Mesenchymal stem cell (in vitro differentiated cells and primary cell): ENCODE data around the gene PCDHAC2.

Source experiments
- DNase-seq: peaks from one replicate; pipeline ENCODE4 v3.0.0-alpha.2; 2013
- H2AFZ ChIP-seq: one replicate; pipeline ENCODE4 v1.6.1; 2013; ENCODE audit warnings: low read depth, mild to moderate bottlenecking, control low read depth, inconsistent platforms, low read length, moderate library complexity
- H2AK5ac ChIP-seq: 2 replicates; pipeline ENCODE4 v1.6.1; 2013; ENCODE audit warnings: low read length, moderate library complexity, mild to moderate bottlenecking, inconsistent platforms; ENCODE audit not compliant: severe bottlenecking
- H2BK120ac ChIP-seq: one replicate; pipeline ENCODE4 v1.6.1; 2013; ENCODE audit warnings: low read depth, mild to moderate bottlenecking, inconsistent platforms, low read length, moderate library complexity
- H2BK12ac ChIP-seq, 2 experiments: one replicate each; pipeline ENCODE4 v1.6.1; 2013; ENCODE audit warnings: inconsistent platforms in 2 of 2, low read length in 2 of 2, mild to moderate bottlenecking in 2 of 2, moderate library complexity in 2 of 2, control low read depth in 1 of 2
- H2BK15ac ChIP-seq: one replicate; pipeline ENCODE4 v1.6.1; 2013; ENCODE audit warnings: mild to moderate bottlenecking, low read depth, inconsistent platforms; ENCODE audit not compliant: poor library complexity, severe bottlenecking
- H2BK5ac ChIP-seq: 2 replicates; pipeline ENCODE4 v1.6.1; 2013; ENCODE audit warnings: low read depth, mild to moderate bottlenecking, low read length, control low read depth, inconsistent platforms; ENCODE audit not compliant: poor library complexity, severe bottlenecking
- H3K14ac ChIP-seq, 2 experiments: one replicate each; pipeline ENCODE4 v1.6.1; 2013; ENCODE audit warnings: inconsistent platforms in 2 of 2, low read length in 2 of 2, control low read depth in 1 of 2, mild to moderate bottlenecking in 1 of 2, moderate library complexity in 1 of 2
- H3K18ac ChIP-seq, 2 experiments: one replicate each; pipeline ENCODE4 v1.6.1; 2013; ENCODE audit warnings: inconsistent platforms in 2 of 2, low read length in 2 of 2, control low read depth in 1 of 2, low read depth in 1 of 2, mild to moderate bottlenecking in 1 of 2
- H3K23ac ChIP-seq, 2 experiments: one replicate each; pipeline ENCODE4 v1.6.1; 2013; ENCODE audit warnings: inconsistent platforms in 2 of 2, low read length in 2 of 2, mild to moderate bottlenecking in 2 of 2, moderate library complexity in 2 of 2, control low read depth in 1 of 2
- H3K27ac ChIP-seq: 2 replicates; pipeline ENCODE4 v1.5.1; 2013; ENCODE audit warnings: mild to moderate bottlenecking, moderate library complexity, low read length, control low read depth, inconsistent platforms; ENCODE audit not compliant: poor library complexity, severe bottlenecking
- H3K27me3 ChIP-seq, 2 experiments: 2 replicates each; pipeline versions ENCODE4 v1.6.1 to v1.7.0; 2013; ENCODE audit warnings: low read length in 2 of 2, mild to moderate bottlenecking in 2 of 2, moderate library complexity in 2 of 2, control low read depth in 1 of 2, inconsistent platforms in 1 of 2; ENCODE audit not compliant: control insufficient read depth in 1 of 2, insufficient read depth in 1 of 2
- H3K36me3 ChIP-seq, 2 experiments: 2 replicates each; pipeline versions ENCODE4 v1.6.1 to v1.7.0; 2013; ENCODE audit warnings: low read length in 2 of 2, control low read depth in 1 of 2, inconsistent platforms in 1 of 2, low read depth in 1 of 2, mild to moderate bottlenecking in 1 of 2; ENCODE audit not compliant: insufficient read depth in 2 of 2, control insufficient read depth in 1 of 2
- H3K4ac ChIP-seq, 2 experiments: one replicate each; pipeline ENCODE4 v1.6.1; 2013; ENCODE audit warnings: inconsistent platforms in 2 of 2, low read length in 2 of 2, mild to moderate bottlenecking in 2 of 2, moderate library complexity in 2 of 2, control low read depth in 1 of 2, low read depth in 1 of 2
- H3K4me1 ChIP-seq: 2 replicates; pipeline ENCODE4 v1.6.1; 2013; ENCODE audit warnings: low read depth, low read length, control low read depth; ENCODE audit not compliant: control insufficient read depth, insufficient read depth
- H3K4me2 ChIP-seq: 2 replicates; pipeline ENCODE4 v1.6.1; 2013; ENCODE audit warnings: low read length, mild to moderate bottlenecking, inconsistent platforms; ENCODE audit not compliant: poor library complexity, severe bottlenecking
- H3K4me3 ChIP-seq, 2 experiments: 2 replicates each; pipeline versions ENCODE4 v1.5.1 to v1.7.0; 2013; ENCODE audit warnings: low read length in 2 of 2, mild to moderate bottlenecking in 2 of 2, control low read depth in 1 of 2, low read depth in 1 of 2; ENCODE audit not compliant: insufficient read depth in 1 of 2
- H3K79me1 ChIP-seq: replicated peaks from 2 replicates; pipeline ENCODE4 v1.6.1; 2013; ENCODE audit warnings: mild to moderate bottlenecking, control low read depth, low read length, inconsistent platforms; ENCODE audit not compliant: poor library complexity, severe bottlenecking
- H3K9ac ChIP-seq: 2 replicates; pipeline ENCODE4 v1.7.0; 2013; ENCODE audit warnings: mild to moderate bottlenecking, low read length, moderate library complexity
- H3K9me3 ChIP-seq: 2 replicates; pipeline ENCODE4 v1.7.0; 2013; ENCODE audit warnings: mild to moderate bottlenecking, low read length; ENCODE audit not compliant: control insufficient read depth
- H4K8ac ChIP-seq: one replicate; pipeline ENCODE4 v1.6.1; 2013; ENCODE audit warnings: inconsistent platforms, mild to moderate bottlenecking, low read length, moderate library complexity
- H4K91ac ChIP-seq: one replicate; pipeline ENCODE4 v1.6.1; 2013; ENCODE audit warnings: mild to moderate bottlenecking, low read length, inconsistent platforms
- WGBS: methylation state at CpG from one replicate; pipeline ENCODE4 v1.1.7; 2013; ENCODE audit warnings: mixed read lengths; 5-methylcytosine and 5-hydroxymethylcytosine counted together

Gene PCDHAC2

DNA sequence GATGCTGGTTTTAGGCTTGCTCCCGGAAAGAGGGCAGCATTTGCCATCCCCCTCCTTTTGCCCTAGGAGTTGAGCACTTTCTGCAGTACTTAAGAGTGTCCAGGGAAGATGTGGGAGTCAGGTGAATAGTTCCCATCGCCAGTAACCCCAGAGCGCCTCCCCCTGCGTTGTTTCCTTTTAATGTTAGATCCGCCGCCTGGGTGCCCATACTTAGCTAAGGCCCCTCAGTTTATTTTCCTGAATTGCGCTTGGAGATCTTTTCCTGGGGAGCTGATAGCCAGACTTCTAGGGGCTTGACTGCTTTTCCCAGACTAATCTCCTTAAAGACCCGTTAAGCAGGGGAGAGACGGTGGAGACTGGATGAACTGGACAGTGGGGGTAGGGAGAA lies 377 bp upstream of the PCDHAC2 start:
- Histone ChIP-seq H3K14ac (peak overlapping the region in 1 of 2 experiments; percentile 8), H2AFZ (peak overlapping the region; percentile 15), H2BK5ac (no peak overlapping the region), H2BK12ac (peak overlapping the region in 1 of 2 experiments; percentile 21), H3K4me3 (peak overlapping the region; percentile 68 to 72), H4K8ac (peak overlapping the region; percentile 55), H3K79me1 (no peaks in the 10 kb centered on the region), H2AK5ac (no peak overlapping the region), H3K9me3 (no peaks in the 10 kb centered on the region), H2BK15ac (no peak overlapping the region), H3K23ac (no peak overlapping the region), H3K4me1 (peaks cover 13% of the 10 kb centered on the region), H3K4ac (no peak overlapping the region), H3K9ac (peak overlapping the region; percentile 15), H4K91ac (no peak overlapping the region), H3K4me2 (peak overlapping the region; percentile 97), H3K36me3 (peaks cover 0 to 12% of the 10 kb centered on the region in 2 experiments), H3K27me3 (peaks cover 13 to 40% of the 10 kb centered on the region in 2 experiments), H3K27ac (no peak overlapping the region), H2BK120ac (no peak overlapping the region), H3K18ac (peak overlapping the region in 1 of 2 experiments; percentile 61)
- no peak for DNase-seq
- 4% methylated on average over 7 of the region's 9 CpGs for WGBS

DNA sequence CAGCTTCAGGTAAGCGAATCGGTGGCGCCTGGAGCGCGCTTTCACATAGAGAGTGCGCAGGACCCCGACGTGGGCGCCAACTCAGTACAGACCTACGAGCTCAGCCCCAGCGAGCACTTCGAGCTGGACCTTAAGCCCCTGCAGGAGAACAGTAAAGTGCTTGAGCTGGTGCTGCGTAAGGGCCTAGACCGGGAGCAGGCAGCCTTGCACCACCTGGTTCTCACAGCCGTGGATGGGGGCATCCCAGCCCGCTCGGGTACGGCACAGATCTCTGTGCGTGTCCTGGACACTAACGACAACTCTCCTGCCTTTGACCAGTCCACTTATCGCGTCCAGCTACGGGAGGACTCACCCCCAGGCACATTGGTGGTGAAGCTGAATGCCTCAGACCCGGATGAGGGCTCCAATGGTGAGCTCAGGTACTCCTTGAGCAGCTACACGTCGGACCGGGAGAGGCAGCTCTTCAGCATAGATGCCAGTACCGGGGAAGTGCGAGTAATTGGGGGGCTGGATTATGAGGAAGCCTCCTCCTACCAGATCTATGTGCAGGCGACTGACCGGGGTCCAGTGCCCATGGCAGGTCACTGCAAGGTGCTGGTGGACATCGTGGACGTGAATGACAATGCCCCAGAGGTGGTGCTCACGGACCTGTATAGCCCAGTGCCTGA lies 1.1 kb downstream of the PCDHAC2 start:
- Histone ChIP-seq H2AK5ac (no peak overlapping the region), H3K14ac (no peak overlapping the region), H3K27me3 (peaks cover 13 to 40% of the 10 kb centered on the region in 2 experiments), H3K27ac (no peak overlapping the region), H3K79me1 (no peaks in the 10 kb centered on the region), H2AFZ (no peak overlapping the region), H3K18ac (no peak overlapping the region), H3K36me3 (peaks cover 0 to 12% of the 10 kb centered on the region in 2 experiments), H2BK12ac (no peak overlapping the region), H2BK120ac (no peak overlapping the region), H3K4me1 (peaks cover 13% of the 10 kb centered on the region), H3K4me3 (peak overlapping the region in 1 of 2 experiments; percentile 18), H3K9me3 (no peaks in the 10 kb centered on the region), H3K4me2 (peak overlapping the region; percentile 97), H2BK15ac (no peak overlapping the region), H3K4ac (no peak overlapping the region), H3K9ac (no peak overlapping the region), H4K8ac (no peak overlapping the region), H3K23ac (peak overlapping the region in 1 of 2 experiments; percentile 23), H4K91ac (no peak overlapping the region), H2BK5ac (no peak overlapping the region)
- 48% methylated on average over 34 of the region's 34 CpGs for WGBS
- DNase-seq = no peak

DNA sequence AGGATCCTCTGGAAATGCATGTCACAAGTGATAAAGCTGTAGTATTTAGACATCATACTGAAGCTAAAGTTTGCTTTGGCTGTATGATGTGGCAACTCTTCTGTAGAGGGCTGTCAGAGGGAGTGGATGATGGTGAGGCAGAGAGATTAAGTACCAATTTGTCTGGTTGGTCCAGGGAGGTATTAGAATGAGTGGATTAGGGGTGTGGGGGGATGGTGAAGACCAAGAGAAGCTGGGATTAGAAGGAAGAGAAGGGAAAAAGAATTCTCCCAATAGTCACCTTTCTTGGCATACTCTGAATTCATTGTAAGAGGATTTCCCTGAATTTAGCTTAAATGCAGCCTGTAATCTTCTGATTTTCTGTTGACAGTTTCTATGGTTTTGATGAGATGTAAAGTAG lies 3.6 kb downstream of the PCDHAC2 start:
- Histone ChIP-seq H2BK15ac (no peak overlapping the region), H3K27ac (no peak overlapping the region), H4K91ac (no peak overlapping the region), H3K4me3 (no peak overlapping the region), H3K14ac (no peak overlapping the region), H3K23ac (no peak overlapping the region), H3K36me3 (peaks cover 0 to 12% of the 10 kb centered on the region in 2 experiments), H3K79me1 (no peaks in the 10 kb centered on the region), H2AFZ (no peak overlapping the region), H2BK12ac (no peak overlapping the region), H2BK120ac (no peak overlapping the region), H3K9ac (no peak overlapping the region), H3K4me1 (peaks cover 13% of the 10 kb centered on the region), H3K4me2 (no peak overlapping the region), H2BK5ac (no peak overlapping the region), H3K18ac (no peak overlapping the region), H4K8ac (no peak overlapping the region), H3K27me3 (peaks cover 9 to 32% of the 10 kb centered on the region in 2 experiments), H2AK5ac (no peak overlapping the region), H3K9me3 (no peaks in the 10 kb centered on the region), H3K4ac (no peak overlapping the region)
- no peak for DNase-seq

DNA sequence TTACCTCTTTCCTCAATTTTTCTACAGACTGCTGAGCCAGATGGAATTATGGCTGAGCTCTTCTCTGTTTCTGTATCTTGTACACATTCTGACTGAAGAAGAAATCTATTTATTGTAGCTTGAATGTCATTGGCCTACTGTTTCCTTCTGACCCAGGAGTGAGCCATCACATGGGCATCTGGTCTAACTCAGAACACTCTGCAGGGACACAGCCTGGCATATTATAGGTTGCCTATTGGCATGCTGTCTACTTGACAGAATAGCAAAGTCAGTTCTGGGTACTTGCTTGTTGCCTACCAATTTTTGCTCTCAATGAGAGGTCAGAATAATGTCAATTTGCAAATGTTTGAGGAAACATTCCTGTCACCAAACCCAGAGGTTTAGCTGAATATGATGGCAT lies 7.3 kb downstream of the PCDHAC2 start:
- no peak overlapping the region for H3K18ac ChIP-seq
- H3K4me3 ChIP-seq = no peak overlapping the region
- H3K4me2 ChIP-seq = no peak overlapping the region
- H2BK5ac ChIP-seq = no peak overlapping the region
- no peaks in the 10 kb centered on the region for H3K4me1 ChIP-seq
- no peak overlapping the region for H2BK12ac ChIP-seq
- H2AFZ ChIP-seq = no peak overlapping the region
- H3K79me1 ChIP-seq = no peaks in the 10 kb centered on the region
- no peak overlapping the region for H4K91ac ChIP-seq
- no peak overlapping the region for H2BK120ac ChIP-seq
- DNase-seq = no peak
- no peak overlapping the region for H3K9ac ChIP-seq
- peak overlapping the region in 1 of 2 experiments; percentile 83 for H3K23ac ChIP-seq
- H4K8ac ChIP-seq = no peak overlapping the region
- H3K9me3 ChIP-seq = no peaks in the 10 kb centered on the region
- peaks cover 0 to 4% of the 10 kb centered on the region in 2 experiments for H3K27me3 ChIP-seq
- no peak overlapping the region for H2BK15ac ChIP-seq
- no peak overlapping the region for H3K4ac ChIP-seq
- H3K36me3 ChIP-seq = no peaks in the 10 kb centered on the region
- H3K14ac ChIP-seq = no peak overlapping the region
- no peak overlapping the region for H3K27ac ChIP-seq
- no peak overlapping the region for H2AK5ac ChIP-seq
